Measurements from ENCODE around the gene UBE3C. TPM values are rescaled to one million over a fixed set of nuclear protein-coding genes. Genes with fewer than 3 reads are reported as not detected.

UBE3C gene
- polyA plus RNA-seq, 1 donor from 2014 or later, result 39.0 TPM

DNA sequence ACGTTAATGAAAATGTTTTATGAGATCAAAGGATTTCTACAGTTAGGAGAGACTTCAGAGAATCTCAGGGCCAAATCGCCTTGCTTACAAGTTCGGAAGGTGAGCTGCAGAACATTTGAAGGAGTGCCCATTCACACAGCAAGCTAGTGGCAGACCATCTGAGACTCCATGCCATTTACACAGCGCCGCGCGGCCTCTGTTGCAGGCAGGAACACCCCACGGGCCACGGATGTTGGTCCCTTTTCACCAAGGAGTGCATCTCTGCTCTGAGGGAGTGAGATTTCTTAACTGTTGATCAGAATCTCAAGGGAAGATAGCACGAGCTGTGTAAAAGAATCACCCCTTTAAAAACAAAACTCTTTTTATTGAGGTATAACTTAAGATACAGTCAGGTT, 1.8 kb downstream of the UBE3C start:
- H3K9ac ChIP-seq (ENCODE audit: low read length), result peak overlapping the region; percentile 16
- no peaks in the 10 kb centered on the region for H3F3A ChIP-seq (ENCODE audit: insufficient read depth, low read length, poor library complexity, severe bottlenecking)
- H2AFZ ChIP-seq (ENCODE audit: low read depth, low read length), result no peak overlapping the region
- H3K4me2 ChIP-seq (ENCODE audit: low read length), result peak overlapping the region; percentile 68
- no peaks in the 10 kb centered on the region for H4K20me1 ChIP-seq (ENCODE audit: insufficient read depth)
- TF ChIP-seq EZH2 (IDR thresholded peaks at IDR 0.05; ENCODE audit: borderline replicate concordance, insufficient read depth, low read length, poor library complexity, severe bottlenecking), result no peak
- TF ChIP-seq, protein P1, sequence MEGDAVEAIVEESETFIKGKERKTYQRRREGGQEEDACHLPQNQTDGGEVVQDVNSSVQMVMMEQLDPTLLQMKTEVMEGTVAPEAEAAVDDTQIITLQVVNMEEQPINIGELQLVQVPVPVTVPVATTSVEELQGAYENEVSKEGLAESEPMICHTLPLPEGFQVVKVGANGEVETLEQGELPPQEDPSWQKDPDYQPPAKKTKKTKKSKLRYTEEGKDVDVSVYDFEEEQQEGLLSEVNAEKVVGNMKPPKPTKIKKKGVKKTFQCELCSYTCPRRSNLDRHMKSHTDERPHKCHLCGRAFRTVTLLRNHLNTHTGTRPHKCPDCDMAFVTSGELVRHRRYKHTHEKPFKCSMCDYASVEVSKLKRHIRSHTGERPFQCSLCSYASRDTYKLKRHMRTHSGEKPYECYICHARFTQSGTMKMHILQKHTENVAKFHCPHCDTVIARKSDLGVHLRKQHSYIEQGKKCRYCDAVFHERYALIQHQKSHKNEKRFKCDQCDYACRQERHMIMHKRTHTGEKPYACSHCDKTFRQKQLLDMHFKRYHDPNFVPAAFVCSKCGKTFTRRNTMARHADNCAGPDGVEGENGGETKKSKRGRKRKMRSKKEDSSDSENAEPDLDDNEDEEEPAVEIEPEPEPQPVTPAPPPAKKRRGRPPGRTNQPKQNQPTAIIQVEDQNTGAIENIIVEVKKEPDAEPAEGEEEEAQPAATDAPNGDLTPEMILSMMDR (IDR thresholded peaks at IDR 0.05; ENCODE audit: poor library complexity, severe bottlenecking), result no peak
- TF ChIP-seq REST (IDR thresholded peaks at IDR 0.05; ENCODE audit: borderline replicate concordance), result no peak
- TF ChIP-seq EP300 (conservative IDR thresholded peaks at IDR 0.05; ENCODE audit: poor library complexity, severe bottlenecking), result no peak
- no peak for TF ChIP-seq RAD21 (conservative IDR thresholded peaks at IDR 0.05)
- no peak for TF ChIP-seq MXI1 (conservative IDR thresholded peaks at IDR 0.05; ENCODE audit: poor library complexity, severe bottlenecking)
- no peak for TF ChIP-seq SMC3 (conservative IDR thresholded peaks at IDR 0.05; ENCODE audit: poor library complexity)
- TF ChIP-seq POLR2AphosphoS5 (IDR thresholded peaks at IDR 0.05), result no peak
- H3K9me2 ChIP-seq (ENCODE audit: insufficient read depth, low read length), result no peaks in the 10 kb centered on the region
- peaks cover 56% of the 10 kb centered on the region for H3K79me2 ChIP-seq (replicated peaks; ENCODE audit: insufficient read depth, low read length)
- peak overlapping the region; percentile 86 for H3K4me3 ChIP-seq (ENCODE audit: low read length)
- no peaks in the 10 kb centered on the region for H3K9me3 ChIP-seq (ENCODE audit: low read length)
- no peaks in the 10 kb centered on the region for H3K36me3 ChIP-seq (ENCODE audit: insufficient read depth, low read length)
- no peaks in the 10 kb centered on the region for H3K27me3 ChIP-seq (ENCODE audit: insufficient read depth, low read depth, low read length)
- no peak overlapping the region for H3K27ac ChIP-seq (ENCODE audit: low read length)

- no peaks in the 10 kb centered on the region for H3K9me3 ChIP-seq (ENCODE audit: low read length)
- no peaks in the 10 kb centered on the region for H3F3A ChIP-seq (ENCODE audit: insufficient read depth, low read length, poor library complexity, severe bottlenecking)
- no peak for TF ChIP-seq SMC3 (conservative IDR thresholded peaks at IDR 0.05; ENCODE audit: poor library complexity)
- TF ChIP-seq RAD21 (conservative IDR thresholded peaks at IDR 0.05), result no peak
- TF ChIP-seq, protein P1 (IDR thresholded peaks at IDR 0.05; ENCODE audit: poor library complexity, severe bottlenecking), result no peak
- TF ChIP-seq POLR2AphosphoS5 (IDR thresholded peaks at IDR 0.05), result no peak
- TF ChIP-seq TAF1 (IDR thresholded peaks at IDR 0.05; ENCODE audit: low read depth), result no peak
- no peak for TF ChIP-seq EZH2 (IDR thresholded peaks at IDR 0.05; ENCODE audit: borderline replicate concordance, insufficient read depth, low read length, poor library complexity, severe bottlenecking)
- TF ChIP-seq MXI1 (conservative IDR thresholded peaks at IDR 0.05; ENCODE audit: poor library complexity, severe bottlenecking), result no peak
- TF ChIP-seq EP300 (conservative IDR thresholded peaks at IDR 0.05; ENCODE audit: poor library complexity, severe bottlenecking), result no peak
- TF ChIP-seq REST (IDR thresholded peaks at IDR 0.05; ENCODE audit: borderline replicate concordance), result no peak
- no peaks in the 10 kb centered on the region for H3K9me2 ChIP-seq (ENCODE audit: insufficient read depth, low read length)
- H4K20me1 ChIP-seq (ENCODE audit: insufficient read depth), result no peaks in the 10 kb centered on the region
- H3K36me3 ChIP-seq (ENCODE audit: insufficient read depth, low read length), result no peaks in the 10 kb centered on the region
- no peak overlapping the region for H3K4me2 ChIP-seq (ENCODE audit: low read length)
- no peaks in the 10 kb centered on the region for H3K27me3 ChIP-seq (ENCODE audit: insufficient read depth, low read depth, low read length)
- H3K79me2 ChIP-seq (replicated peaks; ENCODE audit: insufficient read depth, low read length), result peaks cover 66% of the 10 kb centered on the region
- no peak overlapping the region for H2AFZ ChIP-seq (ENCODE audit: low read depth, low read length)
- peak overlapping the region; percentile 86 for H3K4me3 ChIP-seq (ENCODE audit: low read length)
- no peak overlapping the region for H3K9ac ChIP-seq (ENCODE audit: low read length)
- H3K27ac ChIP-seq (ENCODE audit: low read length), result no peak overlapping the region
Observed at GRCh38 chr7:157141525-157142060, 2.9 kb downstream of the UBE3C start.

Measured in neural cell (in vitro differentiated cells).